AG04450 (cell line): ENCODE measurements around the gene ZIC2. TPM values are rescaled to one million over a fixed set of nuclear protein-coding genes. Genes with fewer than 3 reads are reported as not detected.

Experiments used
- CTCF ChIA-PET: fragments of 300-600, 350-600 bp; formaldehyde crosslinking; extraction: SDS; loops from one replicate; lab custom pipeline; 2022; ENCODE audit warnings: antibody characterized with exemption, inconsistent platforms; lab: Charles Lee
- POLR2A ChIA-PET: fragments of 350-600 bp; formaldehyde crosslinking; extraction: SDS; loops from one replicate; lab custom pipeline; 2021; ENCODE audit warnings: antibody characterized with exemption, inconsistent platforms; lab: Yijun Ruan, JAX
- DNase-seq: peaks from one replicate; pipeline ENCODE4 v3.0.0-alpha.2; 2011; ENCODE audit warnings: low read depth, low spot score
- H3K27ac ChIP-seq: one replicate; pipeline ENCODE4 v1.5.1; 2012; ENCODE audit warnings: low read depth, low read length, control low read depth
- H3K27me3 ChIP-seq: one replicate; pipeline ENCODE4 v1.6.0; 2012; ENCODE audit warnings: low read length; ENCODE audit not compliant: control insufficient read depth, insufficient read depth
- H3K4me3 ChIP-seq: 2 replicates; pipeline ENCODE4 v1.5.1; 2011; ENCODE audit warnings: mild to moderate bottlenecking, low read depth, low read length, control low read depth
- H3K9me3 ChIP-seq: 2 replicates; pipeline ENCODE4 v1.5.1; 2012; ENCODE audit warnings: low read length; ENCODE audit not compliant: control insufficient read depth, insufficient read depth
- CTCF ChIP-seq: IDR thresholded peaks from 2 replicates; pipeline ENCODE4 v1.5.1; 2011; ENCODE audit warnings: low read depth, low read length, control low read depth, inconsistent platforms
- polyA plus RNA-seq: library from polyadenylated mRNA; depleted of rRNA; stranded (reverse); fragments of >200 nt; gene quantifications from 2 replicates; pipeline ENCODE4 v1.2.3, GENCODE V29; 2011

Gene ZIC2
- polyA plus RNA-seq, 1 experiment, result not detected

DNA sequence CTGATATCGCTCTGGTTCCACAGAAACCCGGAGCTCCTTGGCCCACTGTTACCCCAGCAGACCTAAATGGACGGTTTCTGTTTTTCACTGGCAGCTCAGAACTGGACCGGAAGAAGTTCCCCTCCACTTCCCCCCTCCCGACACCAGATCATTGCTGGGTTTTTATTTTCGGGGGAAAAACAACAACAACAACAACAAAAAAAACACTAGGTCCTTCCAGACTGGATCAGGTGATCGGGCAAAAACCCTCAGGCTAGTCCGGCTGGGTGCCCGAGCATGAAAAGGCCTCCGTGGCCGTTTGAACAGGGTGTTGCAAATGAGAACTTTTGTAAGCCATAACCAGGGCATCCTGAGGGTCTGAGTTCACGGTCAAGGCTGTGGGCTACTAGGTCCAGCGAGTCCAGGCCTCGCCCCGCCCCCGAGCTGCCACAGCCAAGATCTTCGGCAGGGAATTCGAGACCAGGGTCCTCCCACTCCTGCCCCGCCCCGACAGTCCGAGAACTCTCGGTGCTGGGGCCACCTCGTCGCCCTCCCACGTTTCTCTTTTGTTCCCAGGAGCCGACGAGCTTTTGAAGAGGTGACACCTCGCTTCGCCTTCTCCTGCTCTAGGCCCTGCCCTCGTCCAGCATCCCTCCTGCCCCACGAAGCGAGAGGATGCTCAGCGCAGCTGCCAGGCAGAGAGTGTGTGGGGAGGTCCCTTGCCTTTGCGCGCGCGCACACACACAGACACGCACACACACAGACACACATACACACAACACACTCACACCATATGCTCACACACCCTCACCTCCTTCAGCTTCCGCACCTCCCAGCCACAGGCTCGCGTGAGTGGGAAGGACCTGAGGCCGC lies 8.8 kb downstream of the ZIC2 start:
- Histone ChIP-seq H3K27me3 (peaks cover 95% of the 10 kb centered on the region), H3K27ac (no peak overlapping the region), H3K9me3 (peaks cover 32% of the 10 kb centered on the region; the same call in 1 of the 2 replicates), H3K4me3 (no peak overlapping the region)
- TF ChIP-seq CTCF, result no peak
- ChIA-PET POLR2A (no interaction called here), CTCF (no interaction called here)
- DNase-seq, result no peak

GRCh38 chr13:99991013-99991827 lies 9.6 kb downstream of the ZIC2 start:
- ChIA-PET POLR2A (no interaction called here), CTCF (no interaction called here)
- no peak overlapping the region for H3K4me3 ChIP-seq
- no peak overlapping the region for H3K27ac ChIP-seq
- H3K27me3 ChIP-seq, result peaks cover 96% of the 10 kb centered on the region
- DNase-seq, result no peak
- H3K9me3 ChIP-seq, result peaks cover 32% of the 10 kb centered on the region; the same call in 1 of the 2 replicates
- TF ChIP-seq CTCF, result no peak

DNA sequence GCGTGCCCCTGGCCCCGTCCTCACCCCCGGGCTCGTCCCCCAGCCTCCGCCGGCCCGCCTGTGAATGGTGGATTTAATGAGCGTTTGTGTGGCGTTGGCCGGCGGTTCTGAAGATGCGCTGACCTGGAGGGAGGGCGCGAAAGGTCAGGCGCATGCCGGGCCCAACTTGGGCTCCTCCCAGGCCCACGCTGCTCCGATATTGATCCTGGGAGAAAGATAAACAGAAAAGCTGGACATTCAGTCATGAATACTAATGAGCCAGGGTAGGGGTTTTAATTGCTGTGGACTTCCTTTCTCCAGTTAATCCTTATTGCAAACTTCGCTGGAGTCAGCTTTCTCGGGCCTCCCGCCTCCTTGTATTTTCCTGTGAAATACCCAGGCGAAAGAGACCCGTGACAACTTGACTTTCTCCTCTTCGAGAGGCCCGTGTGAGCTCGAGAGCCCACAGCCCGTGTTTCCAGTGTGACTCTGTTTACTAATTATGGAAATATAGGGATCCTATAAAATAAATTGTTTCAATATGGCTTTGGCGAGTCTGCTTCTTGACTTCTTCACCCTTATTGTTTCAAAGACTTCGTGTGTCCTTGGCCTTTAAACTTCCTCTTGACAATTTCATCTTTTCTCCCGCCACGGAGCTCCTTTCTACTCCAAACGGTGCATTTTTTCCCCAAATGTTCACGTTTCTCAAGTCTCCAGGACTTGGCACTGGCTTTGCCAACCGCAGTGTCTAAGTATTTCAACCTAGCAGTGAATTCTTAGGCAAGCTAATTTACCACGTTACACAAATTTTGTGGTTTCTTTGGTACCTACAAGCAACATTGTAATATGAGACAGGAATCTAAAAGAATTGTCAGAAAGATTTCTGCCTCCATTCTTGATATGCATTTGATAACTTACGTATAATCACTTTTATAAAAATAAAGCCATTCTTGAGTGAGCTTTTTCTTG lies 10.5 kb downstream of the ZIC2 start:
- ChIA-PET POLR2A (no interaction called here), CTCF (interaction anchor here (0.6 kb wide), 1 partner anchor 304 kb away, joined by 3 read pairs; no protein-coding TSS in a partner anchor)
- no peak overlapping the region for H3K4me3 ChIP-seq
- no peak for TF ChIP-seq CTCF
- H3K27ac ChIP-seq, result no peak overlapping the region
- no peak for DNase-seq
- H3K27me3 ChIP-seq, result peaks cover 97% of the 10 kb centered on the region
- H3K9me3 ChIP-seq, result peaks cover 36% of the 10 kb centered on the region; the same call in 1 of the 2 replicates

GRCh38 chr13:99992949-99993351 lies 11.4 kb downstream of the ZIC2 start:
- ChIA-PET POLR2A (no interaction called here), CTCF (no interaction called here)
- Histone ChIP-seq H3K9me3 (peaks cover 38% of the 10 kb centered on the region; the same call in 1 of the 2 replicates), H3K27ac (no peak overlapping the region), H3K27me3 (peaks cover 97% of the 10 kb centered on the region), H3K4me3 (no peak overlapping the region)
- no peak for DNase-seq
- TF ChIP-seq CTCF, result no peak
